Activated naive CD4-positive, alpha-beta T cell treated with anti-CD3 and anti-CD28 coated beads for 36 hours (primary cell): ENCODE measurements around the gene CAPN10. TPM values are rescaled to one million over a fixed set of nuclear protein-coding genes. Genes with fewer than 3 reads are reported as not detected.

Experiments
- CTCF ChIA-PET: fragments of 350-600 bp; sonication (Branson Sonifier 250); formaldehyde crosslinking; loops from one replicate; lab custom pipeline; 2021; ENCODE audit warnings: antibody characterized with exemption; lab: Charles Lee
- DNase-seq: peaks from one replicate; pipeline ENCODE4 v3.0.0-alpha.2; 2020
- H3K27ac Mint-ChIP-seq: one replicate; pipeline ENCODE4 v1.8.0; 2021; ENCODE audit warnings: mild to moderate bottlenecking, mixed read lengths
- H3K27me3 Mint-ChIP-seq: one replicate; pipeline ENCODE4 v1.8.0; 2021; ENCODE audit warnings: low read depth, mixed read lengths
- H3K36me3 Mint-ChIP-seq: one replicate; pipeline ENCODE4 v1.8.0; 2021; ENCODE audit warnings: low read depth, mixed read lengths
- H3K4me1 Mint-ChIP-seq: one replicate; pipeline ENCODE4 v1.8.0; 2021; ENCODE audit warnings: low read depth, mixed read lengths
- H3K4me3 Mint-ChIP-seq: one replicate; pipeline ENCODE4 v1.8.0; 2021; ENCODE audit warnings: mild to moderate bottlenecking, moderate library complexity, mixed read lengths
- H3K9me3 Mint-ChIP-seq: one replicate; pipeline ENCODE4 v1.8.0; 2021; ENCODE audit warnings: mixed read lengths
- intact Hi-C: fragments of 100-400 bp; cut with micrococcal nuclease; formaldehyde crosslinking; loops from one replicate; pipeline ENCODE4 v1.15.1; 2023
- total RNA-seq, 2 experiments: library from RNA; stranded (reverse); gene quantifications; one replicate each; pipeline ENCODE4 v1.2.3, GENCODE V29; 2021

Gene CAPN10
- total RNA-seq, 2 experiments from 2014 or later: 24.9 to 28.5 TPM

GRCh38 chr2:240619506-240620148 is 33.1 kb downstream of the CAPN10 start:
- DNase-seq: peak; percentile 25
- Mint-ChIP-seq H3K4me1 (peaks cover 33% of the 10 kb centered on the region), H3K36me3 (peaks cover 4% of the 10 kb centered on the region), H3K27ac (peak overlapping the region; percentile 36), H3K9me3 (peaks cover 4% of the 10 kb centered on the region), H3K4me3 (no peak overlapping the region), H3K27me3 (no peaks in the 10 kb centered on the region)
- intact Hi-C loops: loop anchor here (10.0 kb wide), 1 partner anchor 105 kb away; no protein-coding TSS in a partner anchor
- CTCF ChIA-PET: no interaction called here

GRCh38 chr2:240620149-240620731 is 33.7 kb downstream of the CAPN10 start:
- H3K4me1 Mint-ChIP-seq: peaks cover 39% of the 10 kb centered on the region
- H3K27ac Mint-ChIP-seq: no peak overlapping the region
- H3K9me3 Mint-ChIP-seq: peaks cover 4% of the 10 kb centered on the region
- DNase-seq: peak; percentile 3
- H3K27me3 Mint-ChIP-seq: no peaks in the 10 kb centered on the region
- intact Hi-C loops: loop anchor here (10.0 kb wide), 1 partner anchor 105 kb away; no protein-coding TSS in a partner anchor
- H3K36me3 Mint-ChIP-seq: peaks cover 4% of the 10 kb centered on the region
- no peak overlapping the region for H3K4me3 Mint-ChIP-seq
- CTCF ChIA-PET: no interaction called here

GRCh38 chr2:240620859-240621258 is 34.3 kb downstream of the CAPN10 start:
- Mint-ChIP-seq H3K4me1 (peaks cover 46% of the 10 kb centered on the region), H3K27ac (peak overlapping the region; percentile 91), H3K27me3 (no peaks in the 10 kb centered on the region), H3K9me3 (peaks cover 4% of the 10 kb centered on the region), H3K4me3 (no peak overlapping the region), H3K36me3 (peaks cover 4% of the 10 kb centered on the region)
- DNase-seq: peak; percentile 18
- CTCF ChIA-PET: interaction anchor here (0.9 kb wide), 1 partner anchor 117 kb away, joined by 3 read pairs; no protein-coding TSS in a partner anchor
- intact Hi-C loops: loop anchor here (1.0 to 10.0 kb wide), 4 partner anchors 35 to 106 kb away; partner anchors contain the start of gene CAPN10

- intact Hi-C loops: loop anchor here (10.0 kb wide), 1 partner anchor 107 kb away; no protein-coding TSS in a partner anchor
- Mint-ChIP-seq H3K27ac (peak overlapping the region; percentile 91), H3K4me1 (peaks cover 54% of the 10 kb centered on the region), H3K27me3 (no peaks in the 10 kb centered on the region), H3K4me3 (peak overlapping the region; percentile 18), H3K9me3 (peaks cover 4% of the 10 kb centered on the region), H3K36me3 (peaks cover 4% of the 10 kb centered on the region)
- DNase-seq: peak; percentile 5
- CTCF ChIA-PET: interaction anchor here (0.6 to 1.2 kb wide), 3 partner anchors 58 to 108 kb away, joined by 3 to 7 read pairs (median 6); no protein-coding TSS in a partner anchor
These were observed 35.5 kb downstream of the CAPN10 start for GRCh38 chr2:240622060-240622411.

- intact Hi-C loops: loop anchor here (10.0 kb wide), 1 partner anchor 108 kb away; no protein-coding TSS in a partner anchor
- H3K36me3 Mint-ChIP-seq: peaks cover 4% of the 10 kb centered on the region
These were observed 36.1 kb downstream of the CAPN10 start for GRCh38 chr2:240622531-240623235.

GRCh38 chr2:240623531-240624010 is 37.0 kb downstream of the CAPN10 start:
- H3K27me3 Mint-ChIP-seq: no peaks in the 10 kb centered on the region
- peaks cover 55% of the 10 kb centered on the region for H3K4me1 Mint-ChIP-seq
- peaks cover 3% of the 10 kb centered on the region for H3K36me3 Mint-ChIP-seq
- CTCF ChIA-PET: no interaction called here
- H3K4me3 Mint-ChIP-seq: no peak overlapping the region
- H3K27ac Mint-ChIP-seq: no peak overlapping the region
- H3K9me3 Mint-ChIP-seq: no peaks in the 10 kb centered on the region
- intact Hi-C loops: loop anchor here (10.0 kb wide), 1 partner anchor 109 kb away; no protein-coding TSS in a partner anchor
- peak; percentile 6 for DNase-seq

More at GRCh38 chr2:240622531-240623235, 36.1 kb downstream of the CAPN10 start:
- CTCF ChIA-PET: interaction anchor here (0.8 to 1.2 kb wide), 2 partner anchors 59 to 108 kb away, joined by 3 to 7 read pairs; no protein-coding TSS in a partner anchor
- H3K4me1 Mint-ChIP-seq: peaks cover 55% of the 10 kb centered on the region
- peak overlapping the region; percentile 59 for H3K27ac Mint-ChIP-seq
- peak; percentile 68 for DNase-seq
- H3K4me3 Mint-ChIP-seq: peak overlapping the region; percentile 23
- no peaks in the 10 kb centered on the region for H3K27me3 Mint-ChIP-seq
- H3K9me3 Mint-ChIP-seq: peaks cover 3% of the 10 kb centered on the region

- intact Hi-C loops: loop anchor here (10.0 kb wide), 1 partner anchor 109 kb away; no protein-coding TSS in a partner anchor
- no peaks in the 10 kb centered on the region for H3K36me3 Mint-ChIP-seq
- H3K27ac Mint-ChIP-seq: peak overlapping the region; percentile 47
- DNase-seq: peak; percentile 13
- CTCF ChIA-PET: interaction anchor here (0.6 kb wide), 1 partner anchor 678 kb away, joined by 3 read pairs; no protein-coding TSS in a partner anchor
- H3K4me3 Mint-ChIP-seq: no peak overlapping the region
- no peaks in the 10 kb centered on the region for H3K27me3 Mint-ChIP-seq
- no peaks in the 10 kb centered on the region for H3K9me3 Mint-ChIP-seq
- peaks cover 55% of the 10 kb centered on the region for H3K4me1 Mint-ChIP-seq
These were observed 37.7 kb downstream of the CAPN10 start for GRCh38 chr2:240624011-240624949.

GRCh38 chr2:240624950-240625621 is 38.6 kb downstream of the CAPN10 start, which contains the start of gene GPR35:
TSS of gene GPR35 (plus strand) at chr2:240625480. CDS start at chr2:240629953, 4,473 bp downstream.
- no peaks in the 10 kb centered on the region for H3K27me3 Mint-ChIP-seq
- peak; percentile 86 for DNase-seq
- CTCF ChIA-PET: no interaction called here
- peak within 1 kb of the TSS; percentile 47 for H3K27ac Mint-ChIP-seq
- no peaks in the 10 kb centered on the region for H3K9me3 Mint-ChIP-seq
- no peaks in the 10 kb centered on the region for H3K36me3 Mint-ChIP-seq
- peak within 1 kb of the TSS; percentile 42 for H3K4me3 Mint-ChIP-seq
- peaks cover 51% of the 10 kb centered on the region for H3K4me1 Mint-ChIP-seq
- intact Hi-C loops: loop anchor here (1.0 to 10.0 kb wide), 3 partner anchors 59 to 110 kb away; no protein-coding TSS in a partner anchor

GRCh38 chr2:240626531-240627300 is 40.2 kb downstream of the CAPN10 start:
- intact Hi-C loops: loop anchor here (10.0 kb wide), 1 partner anchor 112 kb away; no protein-coding TSS in a partner anchor
- peak; percentile 78 for DNase-seq
- peak overlapping the region; percentile 75 for H3K27ac Mint-ChIP-seq
- no peaks in the 10 kb centered on the region for H3K9me3 Mint-ChIP-seq
- no peaks in the 10 kb centered on the region for H3K36me3 Mint-ChIP-seq
- CTCF ChIA-PET: no interaction called here
- H3K4me1 Mint-ChIP-seq: peaks cover 41% of the 10 kb centered on the region
- peak overlapping the region; percentile 38 for H3K4me3 Mint-ChIP-seq
- no peaks in the 10 kb centered on the region for H3K27me3 Mint-ChIP-seq
